GM12878 (cell line): ENCODE results near the gene MIGA2. TPM values are rescaled to one million over a fixed set of nuclear protein-coding genes. Genes with fewer than 3 reads are reported as not detected.

Experiments
- ATAC-seq: fragments of 200-7000 bp; cut with Tn5 transposase; 3 replicates; pipeline ENCODE4 v1.9.1; 2020; ENCODE audit warnings: mild to moderate bottlenecking, moderate library complexity
- BruUV-seq: library from RNA; stranded (reverse); fragments of 400-500 nt; replicated peaks from 2 replicates; lab custom pipeline; 2021; lab: Mats Ljungman, UMichigan
- CTCF ChIA-PET: fragments of 300-600 bp; sonication (Branson Sonifier 250); formaldehyde crosslinking; extraction: SDS; loops from one replicate; lab custom pipeline; 2021; ENCODE audit warnings: inconsistent platforms; lab: Yijun Ruan, JAX
- POLR2A ChIA-PET: fragments of 350-600 bp; formaldehyde crosslinking; extraction: SDS; loops from one replicate; lab custom pipeline; 2021; ENCODE audit warnings: inconsistent platforms; lab: Charles Lee
- RAD21 ChIA-PET: fragments of 300-600 bp; sonication (Branson Sonifier 250); formaldehyde crosslinking; loops from one replicate; lab custom pipeline; 2023; ENCODE audit warnings: antibody characterized with exemption; ENCODE audit not compliant: unreplicated experiment; lab: Charles Lee
- SMC1A ChIA-PET: fragments of 300-600 bp; sonication (Branson Sonifier 250); formaldehyde crosslinking; loops from one replicate; lab custom pipeline; 2023; ENCODE audit not compliant: unreplicated experiment, uncharacterized antibody; lab: Charles Lee
- DNase-seq: peaks from one replicate; pipeline ENCODE4 v3.0.0-alpha.2; 2011; ENCODE audit warnings: low read depth, low spot score
- FAIRE-seq: peaks from 3 replicates; lab custom pipeline; 2011; peaks lifted over from hg19 to GRCh38; lab: Jason Lieb, UNC
- H2AFZ ChIP-seq: 2 replicates; pipeline ENCODE4 v1.6.0; 2011; ENCODE audit warnings: low read depth, low read length, control low read depth; ENCODE audit not compliant: control insufficient read depth
- H3K27ac ChIP-seq: 2 replicates; pipeline ENCODE4 v1.5.1; 2011; ENCODE audit warnings: control low read depth; ENCODE audit not compliant: control insufficient read depth, insufficient read depth
- H3K27me3 ChIP-seq, 2 experiments: replicated peaks in 1 of 2; 2 replicates each; pipeline versions ENCODE4 v1.6.0 to v1.6.1; 2011; ENCODE audit warnings: low read length in 1 of 2; ENCODE audit not compliant: control insufficient read depth in 2 of 2, insufficient read depth in 2 of 2
- H3K36me3 ChIP-seq, 2 experiments: 2 replicates each; pipeline ENCODE4 v1.5.1; 2011; ENCODE audit warnings: low read length in 1 of 2; ENCODE audit not compliant: control insufficient read depth in 2 of 2, insufficient read depth in 2 of 2
- H3K4me1 ChIP-seq: 2 replicates; pipeline ENCODE4 v1.6.1; 2011; ENCODE audit warnings: mild to moderate bottlenecking, low read length, moderate library complexity, mixed read lengths; ENCODE audit not compliant: control insufficient read depth, insufficient read depth
- H3K4me2 ChIP-seq: 2 replicates; pipeline ENCODE4 v1.6.0; 2011; ENCODE audit warnings: control low read depth; ENCODE audit not compliant: control insufficient read depth, insufficient read depth
- H3K4me3 ChIP-seq: fragments of 200-600 bp; sonication (generic); 2 replicates; pipeline ENCODE4 v1.5.1; 2016
- H3K79me2 ChIP-seq: 2 replicates; pipeline ENCODE4 v1.6.0; 2011; ENCODE audit warnings: low read length; ENCODE audit not compliant: control insufficient read depth, insufficient read depth
- H3K9ac ChIP-seq: 2 replicates; pipeline ENCODE4 v1.8.0; 2011; ENCODE audit warnings: low read length, control low read depth, mixed read lengths; ENCODE audit not compliant: control insufficient read depth, insufficient read depth
- H3K9me3 ChIP-seq: replicated peaks from 3 replicates; pipeline ENCODE4 v1.5.1; 2011; ENCODE audit warnings: mild to moderate bottlenecking, low read length; ENCODE audit not compliant: control insufficient read depth, insufficient read depth
- H4K20me1 ChIP-seq: 2 replicates; pipeline ENCODE4 v1.6.0; 2011; ENCODE audit not compliant: control insufficient read depth, insufficient read depth
- CEBPB ChIP-seq, 2 experiments: fragments of 150-350 bp in 1 of 2; IDR thresholded peaks; 2 replicates each; pipeline ENCODE4 v1.6.1; 2012 to 2014; ENCODE audit warnings: low read depth in 2 of 2, low read length in 2 of 2, borderline replicate concordance in 1 of 2, inconsistent platforms in 1 of 2
- CHD2 ChIP-seq: IDR thresholded peaks from 2 replicates; pipeline ENCODE4 v1.6.1; 2011; ENCODE audit warnings: low read depth, low read length, improper control_type of control experiment, borderline replicate concordance
- IKZF1 ChIP-seq: fragments of 450-650 bp; conservative IDR thresholded peaks from 2 replicates; pipeline ENCODE4 v1.6.1; 2017; ENCODE audit warnings: antibody characterized with exemption, mild to moderate bottlenecking
- MXI1 ChIP-seq: fragments of 150-350 bp; IDR thresholded peaks from 2 replicates; pipeline ENCODE4 v1.6.1; 2011; ENCODE audit warnings: low read depth, mild to moderate bottlenecking, inconsistent platforms, low read length, improper control_type of control experiment
- NR2F1 ChIP-seq: fragments of 450-650 bp; conservative IDR thresholded peaks from 2 replicates; pipeline ENCODE4 v1.6.1; 2017; ENCODE audit warnings: mild to moderate bottlenecking
- RAD51 ChIP-seq: fragments of 450-650 bp; IDR thresholded peaks from 2 replicates; pipeline ENCODE4 v1.6.1; 2016; ENCODE audit warnings: moderate library complexity, mild to moderate bottlenecking, inconsistent platforms
- YY1 ChIP-seq: IDR thresholded peaks from 2 replicates; pipeline ENCODE4 v1.6.1; 2011; ENCODE audit warnings: low read depth, mild to moderate bottlenecking, low read length
- WGBS: methylation state at CpG from one replicate; pipeline ENCODE4 v1.1.6; 2016; ENCODE audit warnings: low lambda C conversion rate; ENCODE audit not compliant: insufficient replicate concordance, insufficient coverage; ENCODE audit errors: missing lambda C conversion rate; 5-methylcytosine and 5-hydroxymethylcytosine counted together
- in situ Hi-C: fragments of 300-500 bp; cut with MboI; formaldehyde crosslinking; loops from 9 replicates; pipeline ENCODE4 v1.14.3; 2018; ENCODE audit warnings: mixed read lengths
- intact Hi-C: fragments of 100-400 bp; cut with micrococcal nuclease; formaldehyde crosslinking; loops from one replicate; pipeline ENCODE4 v1.14.2; 2022; ENCODE audit not compliant: unreplicated experiment
- polyA plus RNA-seq, 11 experiments: library from polyadenylated mRNA; depleted of rRNA in 4 of 11; unstranded in 6 of 11; stranded (reverse) in 5 of 11; fragments of >200 nt; fragmentation: Nextera tagmentation in 4 of 11; fragmentation: Illumina TruSeq in 1 of 11; extraction: Ambion mirVana in 4 of 11; extraction: Trizol in 1 of 11; gene quantifications; 1 replicate in 1 of 11; 2 replicates in 10 of 11; pipeline versions ENCODE4 v1.2.1 to v1.2.3, GENCODE V29; 2011 to 2016; ENCODE audit warnings: inconsistent platforms in 2 of 11, missing spikeins in 2 of 11, low read depth in 1 of 11
- total RNA-seq, 4 experiments: library from RNA; depleted of rRNA in 3 of 4; stranded (reverse); fragments of >200 nt in 3 of 4; fragmentation: Illumina TruSeq in 1 of 4; extraction: Trizol in 1 of 4; gene quantifications; 2 replicates each; pipeline versions ENCODE4 v1.2.1 to v1.2.3, GENCODE V29; 2013 to 2021
- TF ChIP-seq, protein P1 (sequence below): fragments of 450-650 bp; IDR thresholded peaks from 2 replicates; pipeline ENCODE4 v1.6.1; 2017; ENCODE audit warnings: mild to moderate bottlenecking
- TF ChIP-seq, protein P2 (sequence below): fragments of 450-650 bp; IDR thresholded peaks from 2 replicates; pipeline ENCODE4 v1.6.1; 2018; ENCODE audit warnings: borderline replicate concordance, mild to moderate bottlenecking; ENCODE audit not compliant: partially characterized antibody
- TF ChIP-seq, protein P3 (sequence below): IDR thresholded peaks from 2 replicates; pipeline ENCODE4 v1.6.1; 2012; ENCODE audit warnings: low read depth, low read length, improper control_type of control experiment
- TF ChIP-seq, protein P4 (sequence below): fragments of 450-650 bp; IDR thresholded peaks from 2 replicates; pipeline ENCODE4 v1.6.1; 2016; ENCODE audit warnings: mild to moderate bottlenecking

The MIGA2 gene
- total and polyA plus RNA-seq, 10 of the 15 experiments (the other 5 are each of a cell fraction or from before 2014, with no cell fraction given) = 0.14 to 31.0 (median 12.7) TPM

DNA sequence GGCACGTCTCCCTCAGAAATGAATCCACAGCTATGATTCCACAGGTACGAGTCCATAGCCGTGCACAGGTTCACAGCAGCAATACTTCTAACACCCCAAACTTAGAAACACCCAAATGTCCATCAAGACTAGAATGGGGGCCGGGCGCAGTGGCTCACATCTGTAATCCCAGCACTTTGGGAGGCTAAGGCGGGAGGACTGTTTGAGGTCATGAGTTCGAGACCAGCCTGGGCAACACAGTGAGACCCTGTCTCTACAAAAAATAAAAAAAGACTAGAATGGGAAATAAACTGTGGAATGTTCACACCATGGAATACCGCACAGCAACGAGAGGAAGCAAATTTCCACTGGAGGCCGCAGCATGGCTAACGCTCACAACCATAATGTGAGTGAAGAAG is 40.2 kb downstream of the MIGA2 start (continued):
- TF ChIP-seq, protein P1, sequence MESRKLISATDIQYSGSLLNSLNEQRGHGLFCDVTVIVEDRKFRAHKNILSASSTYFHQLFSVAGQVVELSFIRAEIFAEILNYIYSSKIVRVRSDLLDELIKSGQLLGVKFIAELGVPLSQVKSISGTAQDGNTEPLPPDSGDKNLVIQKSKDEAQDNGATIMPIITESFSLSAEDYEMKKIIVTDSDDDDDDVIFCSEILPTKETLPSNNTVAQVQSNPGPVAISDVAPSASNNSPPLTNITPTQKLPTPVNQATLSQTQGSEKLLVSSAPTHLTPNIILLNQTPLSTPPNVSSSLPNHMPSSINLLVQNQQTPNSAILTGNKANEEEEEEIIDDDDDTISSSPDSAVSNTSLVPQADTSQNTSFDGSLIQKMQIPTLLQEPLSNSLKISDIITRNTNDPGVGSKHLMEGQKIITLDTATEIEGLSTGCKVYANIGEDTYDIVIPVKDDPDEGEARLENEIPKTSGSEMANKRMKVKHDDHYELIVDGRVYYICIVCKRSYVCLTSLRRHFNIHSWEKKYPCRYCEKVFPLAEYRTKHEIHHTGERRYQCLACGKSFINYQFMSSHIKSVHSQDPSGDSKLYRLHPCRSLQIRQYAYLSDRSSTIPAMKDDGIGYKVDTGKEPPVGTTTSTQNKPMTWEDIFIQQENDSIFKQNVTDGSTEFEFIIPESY = no peak
- no peak for TF ChIP-seq MXI1

DNA sequence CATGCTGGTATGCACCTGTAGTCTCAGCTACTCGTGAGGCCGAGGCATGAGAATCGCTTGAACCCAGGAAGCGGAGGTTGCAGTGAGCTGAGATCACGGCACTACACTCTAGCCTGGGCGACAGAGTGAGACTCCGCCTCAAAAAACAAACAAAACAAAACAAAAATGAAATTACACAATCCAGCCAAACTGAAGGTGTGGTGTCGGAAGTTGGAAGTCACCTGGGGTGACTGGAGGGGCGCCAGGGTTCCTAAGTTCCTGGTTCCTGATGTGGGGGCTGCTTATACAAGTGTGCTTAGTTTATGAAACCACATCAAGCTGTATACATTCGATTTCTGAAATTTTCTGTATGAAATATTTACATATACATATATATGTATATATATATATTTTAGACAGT is 40.8 kb downstream of the MIGA2 start:
- POLR2A ChIA-PET = no interaction called here
- Histone ChIP-seq H3K9ac (no peak overlapping the region), H3K79me2 (peaks cover 10% of the 10 kb centered on the region), H3K9me3 (no peaks in the 10 kb centered on the region), H3K4me3 (no peak overlapping the region), H3K27ac (no peak overlapping the region), H2AFZ (no peak overlapping the region), H3K4me1 (peaks cover 9% of the 10 kb centered on the region), H4K20me1 (no peaks in the 10 kb centered on the region), H3K36me3 (no peaks in the 10 kb centered on the region), H3K4me2 (no peak overlapping the region), H3K27me3 (no peaks in the 10 kb centered on the region)
- RAD21 ChIA-PET = no interaction called here
- DNase-seq (no peak), FAIRE-seq (no peak), ATAC-seq (no peak)
- 75% methylated on average over 10 of the region's 10 CpGs for WGBS
- in situ Hi-C loops (no loop called here), intact Hi-C loops (no loop called here)
- BruUV-seq = no TSS peak
- SMC1A ChIA-PET = no interaction called here
- CTCF ChIA-PET = interaction anchor here (1.3 kb wide), 1 partner anchor 72 kb away, joined by 3 read pairs; no protein-coding TSS in a partner anchor
- no peak for TF ChIP-seq YY1
- TF ChIP-seq, protein P2, sequence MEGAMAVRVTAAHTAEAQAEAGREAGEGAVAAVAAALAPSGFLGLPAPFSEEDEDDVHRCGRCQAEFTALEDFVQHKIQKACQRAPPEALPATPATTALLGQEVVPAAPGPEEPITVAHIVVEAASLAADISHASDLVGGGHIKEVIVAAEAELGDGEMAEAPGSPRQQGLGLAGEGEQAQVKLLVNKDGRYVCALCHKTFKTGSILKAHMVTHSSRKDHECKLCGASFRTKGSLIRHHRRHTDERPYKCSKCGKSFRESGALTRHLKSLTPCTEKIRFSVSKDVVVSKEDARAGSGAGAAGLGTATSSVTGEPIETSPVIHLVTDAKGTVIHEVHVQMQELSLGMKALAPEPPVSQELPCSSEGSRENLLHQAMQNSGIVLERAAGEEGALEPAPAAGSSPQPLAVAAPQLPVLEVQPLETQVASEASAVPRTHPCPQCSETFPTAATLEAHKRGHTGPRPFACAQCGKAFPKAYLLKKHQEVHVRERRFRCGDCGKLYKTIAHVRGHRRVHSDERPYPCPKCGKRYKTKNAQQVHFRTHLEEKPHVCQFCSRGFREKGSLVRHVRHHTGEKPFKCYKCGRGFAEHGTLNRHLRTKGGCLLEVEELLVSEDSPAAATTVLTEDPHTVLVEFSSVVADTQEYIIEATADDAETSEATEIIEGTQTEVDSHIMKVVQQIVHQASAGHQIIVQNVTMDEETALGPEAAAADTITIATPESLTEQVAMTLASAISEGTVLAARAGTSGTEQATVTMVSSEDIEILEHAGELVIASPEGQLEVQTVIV = no peak
- TF ChIP-seq MXI1 = no peak
- TF ChIP-seq CHD2 = no peak
- no peak for TF ChIP-seq RAD51
- no peak for TF ChIP-seq NR2F1
- TF ChIP-seq, protein P3, sequence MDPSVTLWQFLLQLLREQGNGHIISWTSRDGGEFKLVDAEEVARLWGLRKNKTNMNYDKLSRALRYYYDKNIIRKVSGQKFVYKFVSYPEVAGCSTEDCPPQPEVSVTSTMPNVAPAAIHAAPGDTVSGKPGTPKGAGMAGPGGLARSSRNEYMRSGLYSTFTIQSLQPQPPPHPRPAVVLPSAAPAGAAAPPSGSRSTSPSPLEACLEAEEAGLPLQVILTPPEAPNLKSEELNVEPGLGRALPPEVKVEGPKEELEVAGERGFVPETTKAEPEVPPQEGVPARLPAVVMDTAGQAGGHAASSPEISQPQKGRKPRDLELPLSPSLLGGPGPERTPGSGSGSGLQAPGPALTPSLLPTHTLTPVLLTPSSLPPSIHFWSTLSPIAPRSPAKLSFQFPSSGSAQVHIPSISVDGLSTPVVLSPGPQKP = no peak
- no peak for TF ChIP-seq CEBPB (IDR thresholded peaks at IDR 0.05; ENCODE audit: borderline replicate concordance in 1 of 2, low read depth in 2 of 2, low read length in 2 of 2)
- TF ChIP-seq, protein P4, sequence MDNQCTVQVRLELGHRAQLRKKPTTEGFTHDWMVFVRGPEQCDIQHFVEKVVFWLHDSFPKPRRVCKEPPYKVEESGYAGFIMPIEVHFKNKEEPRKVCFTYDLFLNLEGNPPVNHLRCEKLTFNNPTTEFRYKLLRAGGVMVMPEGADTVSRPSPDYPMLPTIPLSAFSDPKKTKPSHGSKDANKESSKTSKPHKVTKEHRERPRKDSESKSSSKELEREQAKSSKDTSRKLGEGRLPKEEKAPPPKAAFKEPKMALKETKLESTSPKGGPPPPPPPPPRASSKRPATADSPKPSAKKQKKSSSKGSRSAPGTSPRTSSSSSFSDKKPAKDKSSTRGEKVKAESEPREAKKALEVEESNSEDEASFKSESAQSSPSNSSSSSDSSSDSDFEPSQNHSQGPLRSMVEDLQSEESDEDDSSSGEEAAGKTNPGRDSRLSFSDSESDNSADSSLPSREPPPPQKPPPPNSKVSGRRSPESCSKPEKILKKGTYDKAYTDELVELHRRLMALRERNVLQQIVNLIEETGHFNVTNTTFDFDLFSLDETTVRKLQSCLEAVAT = no peak
- TF ChIP-seq IKZF1 = no peak
- TF ChIP-seq, protein P1 = no peak
